Endothelial cell of umbilical vein (primary cell): ENCODE data around the gene ACVRL1. TPM values are rescaled to one million over a fixed set of nuclear protein-coding genes. Genes with fewer than 3 reads are reported as not detected.

Source experiments
- BruUV-seq: library from RNA; stranded (reverse); fragments of 400-500 nt; replicated peaks from 2 replicates; lab custom pipeline; 2021; lab: Mats Ljungman, UMichigan
- CTCF ChIA-PET: fragments of 300-600, 350-600 bp; sonication (Branson Sonifier 250); formaldehyde crosslinking; loops from one replicate; lab custom pipeline; 2021; ENCODE audit warnings: antibody characterized with exemption, inconsistent platforms; lab: Charles Lee
- POLR2A ChIA-PET: fragments of 300-600, 350-600 bp; sonication (Branson Sonifier 250); formaldehyde crosslinking; loops from one replicate; lab custom pipeline; 2021; ENCODE audit warnings: antibody characterized with exemption, inconsistent platforms; lab: Charles Lee
- DNase-seq: peaks from one replicate; pipeline ENCODE4 v3.0.0-alpha.2; 2011; ENCODE audit warnings: low read depth, low spot score
- FAIRE-seq: peaks from 2 replicates; lab custom pipeline; 2011; peaks lifted over from hg19 to GRCh38; lab: Jason Lieb, UNC
- H2AFZ ChIP-seq: 2 replicates; pipeline ENCODE4 v1.6.0; 2012; ENCODE audit warnings: low read depth, low read length, control low read depth, inconsistent platforms
- H3K27ac ChIP-seq: 2 replicates; pipeline ENCODE4 v1.5.1; 2011; ENCODE audit warnings: low read depth, mild to moderate bottlenecking, control low read depth, low read length, moderate library complexity; ENCODE audit not compliant: insufficient read depth
- H3K27me3 ChIP-seq, 2 experiments: 2 replicates each; pipeline versions ENCODE4 v1.6.0 to v1.6.1; 2011; ENCODE audit warnings: low read length in 2 of 2, mixed read lengths in 1 of 2; ENCODE audit not compliant: control insufficient read depth in 2 of 2, insufficient read depth in 2 of 2
- H3K36me3 ChIP-seq, 2 experiments: 2 replicates in 1 of 2; 3 replicates in 1 of 2; pipeline ENCODE4 v1.5.1; 2011; ENCODE audit warnings: low read length in 2 of 2, mild to moderate bottlenecking in 1 of 2, moderate library complexity in 1 of 2; ENCODE audit not compliant: control insufficient read depth in 2 of 2, insufficient read depth in 2 of 2; ENCODE audit errors: extremely low read depth in 1 of 2
- H3K4me1 ChIP-seq: 3 replicates; pipeline ENCODE4 v1.5.1; 2011; ENCODE audit warnings: mild to moderate bottlenecking, low read length; ENCODE audit not compliant: control insufficient read depth, insufficient read depth; ENCODE audit errors: extremely low read depth
- H3K4me2 ChIP-seq: 2 replicates; pipeline ENCODE4 v1.6.1; 2011; ENCODE audit warnings: low read length, control low read depth, mixed read lengths; ENCODE audit not compliant: insufficient read depth
- H3K4me3 ChIP-seq, 3 experiments: fragments of 200-600 bp in 1 of 3; sonication (generic), shearing (Covaris generic) in 1 of 3; replicated peaks in 1 of 3; 2 replicates each; pipeline ENCODE4 v1.5.1; 2011 to 2016; ENCODE audit warnings: control low read depth in 3 of 3, low read length in 3 of 3, mild to moderate bottlenecking in 2 of 3, inconsistent platforms in 1 of 3, low read depth in 1 of 3, moderate library complexity in 1 of 3; ENCODE audit not compliant: insufficient read depth in 1 of 3
- H3K79me2 ChIP-seq: 2 replicates; pipeline ENCODE4 v1.6.0; 2012; ENCODE audit warnings: low read length, inconsistent platforms; ENCODE audit not compliant: control insufficient read depth, insufficient read depth
- H3K9ac ChIP-seq: replicated peaks from 2 replicates; pipeline ENCODE3; 2011; ENCODE audit warnings: low read length, control low read depth; ENCODE audit not compliant: insufficient read depth; ENCODE audit errors: extremely low read depth
- H3K9me1 ChIP-seq: replicated peaks from 3 replicates; pipeline ENCODE4 v1.6.0; 2011; ENCODE audit warnings: mild to moderate bottlenecking, low read length; ENCODE audit not compliant: control insufficient read depth, insufficient read depth; ENCODE audit errors: extremely low read depth
- H3K9me3 ChIP-seq: replicated peaks from 2 replicates; pipeline ENCODE4 v1.5.1; 2012; ENCODE audit warnings: low read length, inconsistent platforms; ENCODE audit not compliant: control insufficient read depth, insufficient read depth
- H4K20me1 ChIP-seq: replicated peaks from 2 replicates; pipeline ENCODE3; 2011; ENCODE audit warnings: mild to moderate bottlenecking, low read length; ENCODE audit not compliant: control insufficient read depth, insufficient read depth; ENCODE audit errors: extremely low read depth
- EZH2 ChIP-seq: IDR thresholded peaks from 2 replicates; pipeline ENCODE4 v1.6.1; 2012; ENCODE audit warnings: borderline replicate concordance, low read depth, mild to moderate bottlenecking, moderate library complexity, low read length, inconsistent platforms; ENCODE audit not compliant: severe bottlenecking
- FOS ChIP-seq: IDR thresholded peaks from 2 replicates; pipeline ENCODE4 v1.6.1; 2011; ENCODE audit warnings: mild to moderate bottlenecking, low read length, moderate library complexity, borderline replicate concordance; ENCODE audit not compliant: insufficient read depth
- GATA2 ChIP-seq: IDR thresholded peaks from 2 replicates; pipeline ENCODE4 v1.7.0; 2011; ENCODE audit warnings: low read depth, mild to moderate bottlenecking, moderate library complexity, mixed read lengths, low read length; ENCODE audit not compliant: insufficient read length, insufficient read depth
- JUN ChIP-seq: IDR thresholded peaks from 2 replicates; pipeline ENCODE4 v1.6.1; 2011; ENCODE audit warnings: borderline replicate concordance, low read depth; ENCODE audit not compliant: insufficient read length, insufficient read depth
- MYC ChIP-seq: IDR thresholded peaks from one replicate; pipeline ENCODE4 v1.6.1; 2011; ENCODE audit warnings: mild to moderate bottlenecking, low read depth, low read length
- POLR2A ChIP-seq: IDR thresholded peaks from 2 replicates; pipeline ENCODE4 v1.6.1; 2012; ENCODE audit warnings: low read depth, mild to moderate bottlenecking, control low read depth, low read length
- POLR2AphosphoS5 ChIP-seq: IDR thresholded peaks from 2 replicates; pipeline ENCODE4 v1.6.1; 2012; ENCODE audit warnings: low read depth, mild to moderate bottlenecking, control low read depth, low read length, moderate library complexity; ENCODE audit not compliant: insufficient read depth
- dilution Hi-C: fragments of 300-500 bp; cut with MboI; formaldehyde crosslinking; loops from one replicate; pipeline ENCODE4 v1.15.0; 2019; ENCODE audit warnings: low sequenced_read_pairs; ENCODE audit not compliant: extremely low pct_ligation_motif_present
- intact Hi-C: fragments of 100-400 bp; cut with micrococcal nuclease; formaldehyde crosslinking; loops from one replicate; pipeline ENCODE4 v1.10.0; 2022
- polyA plus RNA-seq, 4 experiments: library from polyadenylated mRNA; depleted of rRNA in 3 of 4; stranded (reverse) in 3 of 4; unstranded in 1 of 4; fragments of >200 nt; gene quantifications; 2 replicates each; pipeline versions ENCODE4 v1.2.1 to v1.2.3, GENCODE V29; 2011 to 2012; ENCODE audit warnings: missing spikeins in 1 of 4
- total RNA-seq: library from RNA; stranded (reverse); gene quantifications from 2 replicates; pipeline ENCODE4 v1.2.3, GENCODE V29; 2021
- TF ChIP-seq, protein P1 (sequence below), 2 donors: IDR thresholded peaks; 1 replicate in 1 of 2; 2 replicates in 1 of 2; pipeline ENCODE4 v1.5.1; 2011; ENCODE audit warnings: low read length in 2 of 2, mild to moderate bottlenecking in 2 of 2, moderate library complexity in 2 of 2, control low read depth in 1 of 2, inconsistent platforms in 1 of 2, low read depth in 1 of 2; ENCODE audit not compliant: insufficient read depth in 1 of 2; ENCODE audit errors: extremely low read depth in 1 of 2
- TF ChIP-seq, protein P2 (sequence below): IDR thresholded peaks from 2 replicates; pipeline ENCODE4 v1.6.1; 2011; ENCODE audit not compliant: insufficient read depth, insufficient read length

ACVRL1 gene
- total and polyA plus RNA-seq, 2 donors (not counting 3 experiments of a cell fraction or from before 2014, with no cell fraction given) = 355 to 404 TPM

DNA sequence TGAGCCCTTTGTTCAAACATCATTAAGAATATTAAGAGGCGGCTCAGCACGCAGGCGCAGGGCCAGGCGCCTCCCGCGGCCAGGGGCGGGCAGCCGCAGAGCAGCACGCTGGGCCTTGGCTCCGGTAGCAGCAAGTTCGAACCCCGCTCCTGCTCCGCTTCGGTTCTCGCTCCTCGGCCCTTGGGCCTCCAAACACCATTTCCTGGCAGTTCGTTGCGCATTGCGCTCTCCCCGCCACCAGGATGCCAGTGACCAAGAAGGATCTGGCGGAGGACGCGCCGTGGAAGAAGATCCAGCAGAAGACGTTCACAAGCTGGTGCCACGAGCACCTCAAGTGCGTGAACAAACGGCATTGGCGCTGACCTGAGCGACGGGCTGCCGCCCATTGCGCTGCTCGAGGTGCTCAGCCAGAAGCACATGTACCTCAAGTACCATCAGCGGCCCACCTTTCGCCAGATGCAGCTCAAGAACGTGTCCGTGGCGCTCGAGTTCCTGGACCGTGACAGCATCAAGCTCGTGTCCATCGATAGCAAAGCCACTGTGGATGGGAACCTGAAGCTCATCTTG, 6.9 kb upstream of the ACVRL1 start:
- POLR2A ChIA-PET = no interaction called here

More for the DNA sequence above, 6.9 kb upstream of the ACVRL1 start:
- CTCF ChIA-PET = interaction anchor here (1.3 to 10.5 kb wide), 3 partner anchors 9 to 71 kb away, joined by 4 to 393 read pairs (median 286); partner anchors contain the start of gene ACVRL1
- dilution Hi-C loops (no loop called here), intact Hi-C loops (no loop called here)
- no peaks in the 10 kb centered on the region for H3K9me3 ChIP-seq
- H3K27me3 ChIP-seq = no peaks in the 10 kb centered on the region
- no peak overlapping the region for H3K9ac ChIP-seq
- no peaks in the 10 kb centered on the region for H3K9me1 ChIP-seq
- no peak overlapping the region for H3K4me2 ChIP-seq
- no peak overlapping the region for H3K4me3 ChIP-seq
- no peak for FAIRE-seq
- no peaks in the 10 kb centered on the region for H4K20me1 ChIP-seq
- H2AFZ ChIP-seq = no peak overlapping the region
- peaks cover 69% of the 10 kb centered on the region for H3K4me1 ChIP-seq
- no peak for TF ChIP-seq EZH2
- TF ChIP-seq GATA2 = no peak
- no peak for TF ChIP-seq MYC
- TF ChIP-seq, protein P1, sequence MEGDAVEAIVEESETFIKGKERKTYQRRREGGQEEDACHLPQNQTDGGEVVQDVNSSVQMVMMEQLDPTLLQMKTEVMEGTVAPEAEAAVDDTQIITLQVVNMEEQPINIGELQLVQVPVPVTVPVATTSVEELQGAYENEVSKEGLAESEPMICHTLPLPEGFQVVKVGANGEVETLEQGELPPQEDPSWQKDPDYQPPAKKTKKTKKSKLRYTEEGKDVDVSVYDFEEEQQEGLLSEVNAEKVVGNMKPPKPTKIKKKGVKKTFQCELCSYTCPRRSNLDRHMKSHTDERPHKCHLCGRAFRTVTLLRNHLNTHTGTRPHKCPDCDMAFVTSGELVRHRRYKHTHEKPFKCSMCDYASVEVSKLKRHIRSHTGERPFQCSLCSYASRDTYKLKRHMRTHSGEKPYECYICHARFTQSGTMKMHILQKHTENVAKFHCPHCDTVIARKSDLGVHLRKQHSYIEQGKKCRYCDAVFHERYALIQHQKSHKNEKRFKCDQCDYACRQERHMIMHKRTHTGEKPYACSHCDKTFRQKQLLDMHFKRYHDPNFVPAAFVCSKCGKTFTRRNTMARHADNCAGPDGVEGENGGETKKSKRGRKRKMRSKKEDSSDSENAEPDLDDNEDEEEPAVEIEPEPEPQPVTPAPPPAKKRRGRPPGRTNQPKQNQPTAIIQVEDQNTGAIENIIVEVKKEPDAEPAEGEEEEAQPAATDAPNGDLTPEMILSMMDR (IDR thresholded peaks at IDR 0.05; ENCODE audit: extremely low read depth in 1 of 2, insufficient read depth in 1 of 2, low read depth in 1 of 2, low read length in 2 of 2) = no peak
- TF ChIP-seq POLR2AphosphoS5 = no peak
- TF ChIP-seq, protein P2, sequence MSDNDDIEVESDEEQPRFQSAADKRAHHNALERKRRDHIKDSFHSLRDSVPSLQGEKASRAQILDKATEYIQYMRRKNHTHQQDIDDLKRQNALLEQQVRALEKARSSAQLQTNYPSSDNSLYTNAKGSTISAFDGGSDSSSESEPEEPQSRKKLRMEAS = no peak
- no peak for TF ChIP-seq FOS
- no peak for TF ChIP-seq POLR2A
- no peak for TF ChIP-seq JUN
- BruUV-seq = no TSS peak
- no peaks in the 10 kb centered on the region for H3K36me3 ChIP-seq
- H3K27ac ChIP-seq = peak overlapping the region; percentile 95
- no peak for DNase-seq
- no peaks in the 10 kb centered on the region for H3K79me2 ChIP-seq
